Ectodermal cell (in vitro differentiated cells): ENCODE data around the gene RPL35.

Experiments used
- H3K27ac ChIP-seq: 2 replicates; pipeline ENCODE4 v1.7.0; 2013; ENCODE audit warnings: mild to moderate bottlenecking, low read depth, low read length; ENCODE audit not compliant: insufficient read depth, poor library complexity, severe bottlenecking
- H3K27me3 ChIP-seq: 2 replicates; pipeline ENCODE4 v1.7.0; 2013; ENCODE audit warnings: mild to moderate bottlenecking, low read length; ENCODE audit not compliant: insufficient read depth, control insufficient read depth, poor library complexity, severe bottlenecking
- H3K36me3 ChIP-seq: one replicate; pipeline ENCODE4 v1.7.0; 2013; ENCODE audit warnings: low read length; ENCODE audit not compliant: control insufficient read depth, insufficient read depth
- H3K4me1 ChIP-seq: one replicate; pipeline ENCODE4 v1.7.0; 2013; ENCODE audit warnings: low read length; ENCODE audit not compliant: control insufficient read depth, insufficient read depth
- H3K4me3 ChIP-seq: 2 replicates; pipeline ENCODE4 v1.7.0; 2013; ENCODE audit warnings: low read depth, low read length, control low read depth; ENCODE audit not compliant: insufficient read depth
- H3K9me3 ChIP-seq: 2 replicates; pipeline ENCODE4 v1.7.0; 2013; ENCODE audit warnings: mild to moderate bottlenecking, low read length, moderate library complexity; ENCODE audit not compliant: control insufficient read depth
- WGBS, 2 experiments: methylation state at CpG; one replicate each; pipeline ENCODE4 v1.1.7; 2013; ENCODE audit warnings: missing lambda C conversion rate in 2 of 2; 5-methylcytosine and 5-hydroxymethylcytosine counted together

The RPL35 gene

GRCh38 chr9:124887832-124888231 is 26.1 kb upstream of the RPL35 start:
- Histone ChIP-seq H3K36me3 (no peaks in the 10 kb centered on the region), H3K27me3 (no peaks in the 10 kb centered on the region), H3K9me3 (no peaks in the 10 kb centered on the region), H3K4me1 (peaks cover 6% of the 10 kb centered on the region), H3K4me3 (no peak overlapping the region), H3K27ac (no peak overlapping the region)
- WGBS, 2 experiments: 94 to 95% methylated on average over 5 of the region's 5 CpGs

DNA sequence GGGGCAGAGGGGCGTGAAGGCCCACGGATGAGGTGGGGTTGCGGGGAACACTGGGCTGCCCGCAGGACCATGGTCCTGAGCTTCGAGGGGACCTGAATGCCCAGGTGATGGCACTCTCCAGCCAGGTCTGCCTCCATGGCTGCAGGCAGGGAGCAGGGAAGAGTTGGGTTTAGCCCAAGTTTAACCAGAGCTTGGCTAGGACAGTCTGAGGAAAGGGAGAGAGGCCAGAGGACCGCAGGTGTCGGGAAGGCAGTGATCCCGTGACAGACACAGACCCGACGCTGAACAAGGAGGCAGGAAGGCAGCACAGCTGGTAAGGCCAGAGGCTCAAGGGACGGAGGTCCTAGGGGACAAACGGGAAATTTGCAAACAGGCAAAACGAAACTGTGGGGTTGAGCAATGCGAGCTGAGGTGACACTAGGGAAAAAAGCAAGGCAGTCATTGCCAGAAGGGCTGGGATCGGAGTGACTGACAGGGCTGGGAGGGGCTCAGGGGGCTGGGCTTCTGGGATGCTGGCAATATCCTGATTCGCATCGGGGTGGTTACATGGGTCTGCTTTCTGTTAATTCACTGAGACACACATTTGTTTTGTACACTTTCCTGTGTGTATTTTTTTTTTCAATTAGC is 25.2 kb upstream of the RPL35 start:
- WGBS, 2 experiments: 91 to 92% methylated on average over 17 of the region's 17 CpGs
- no peak overlapping the region for H3K4me3 ChIP-seq
- H3K27me3 ChIP-seq: no peaks in the 10 kb centered on the region
- H3K27ac ChIP-seq: no peak overlapping the region
- no peaks in the 10 kb centered on the region for H3K9me3 ChIP-seq
- peaks cover 6% of the 10 kb centered on the region for H3K4me1 ChIP-seq
- H3K36me3 ChIP-seq: no peaks in the 10 kb centered on the region

- Histone ChIP-seq H3K4me3 (no peak overlapping the region), H3K9me3 (no peaks in the 10 kb centered on the region), H3K27me3 (no peaks in the 10 kb centered on the region), H3K36me3 (no peaks in the 10 kb centered on the region), H3K27ac (peak overlapping the region; percentile 16), H3K4me1 (peaks cover 6% of the 10 kb centered on the region)
- WGBS, 2 experiments: 88 to 89% methylated on average over 10 of the region's 10 CpGs
Observed at GRCh38 chr9:124886461-124886860, 24.7 kb upstream of the RPL35 start.

DNA sequence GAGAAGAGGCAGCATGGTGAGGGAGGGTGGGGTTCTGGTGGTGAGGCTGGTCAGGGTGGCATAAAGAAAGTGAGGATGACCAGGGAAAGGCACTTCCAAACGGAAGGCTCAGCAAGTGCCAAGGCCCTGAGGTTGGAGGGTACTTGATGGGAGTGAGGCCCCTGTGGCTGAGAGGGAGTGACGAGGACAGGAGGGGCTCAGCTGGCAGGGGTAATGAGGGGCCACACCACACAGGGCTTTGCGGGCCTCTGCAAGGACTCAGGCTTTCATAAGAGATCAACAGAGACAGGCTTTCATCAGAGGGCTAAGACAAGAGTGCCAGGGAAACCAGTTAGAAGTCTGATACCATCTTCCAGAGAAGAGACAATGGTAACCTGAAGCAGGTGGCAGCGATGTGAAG is 23.8 kb upstream of the RPL35 start:
- H3K27me3 ChIP-seq: no peaks in the 10 kb centered on the region
- peaks cover 6% of the 10 kb centered on the region for H3K4me1 ChIP-seq
- H3K4me3 ChIP-seq: no peak overlapping the region
- WGBS, 2 experiments: 94 to 96% methylated on average over 4 of the region's 4 CpGs
- no peak overlapping the region for H3K27ac ChIP-seq
- no peaks in the 10 kb centered on the region for H3K9me3 ChIP-seq
- H3K36me3 ChIP-seq: no peaks in the 10 kb centered on the region

GRCh38 chr9:124884376-124884775 is 22.6 kb upstream of the RPL35 start:
- no peaks in the 10 kb centered on the region for H3K27me3 ChIP-seq
- H3K4me3 ChIP-seq: no peak overlapping the region
- peaks cover 13% of the 10 kb centered on the region for H3K4me1 ChIP-seq
- H3K27ac ChIP-seq: peak overlapping the region; percentile 26
- 34 to 35% methylated on average over 4 of the region's 4 CpGs for WGBS, 2 experiments
- no peaks in the 10 kb centered on the region for H3K9me3 ChIP-seq
- H3K36me3 ChIP-seq: no peaks in the 10 kb centered on the region

- Histone ChIP-seq H3K4me1 (peaks cover 13% of the 10 kb centered on the region), H3K4me3 (no peak overlapping the region), H3K27me3 (no peaks in the 10 kb centered on the region), H3K9me3 (no peaks in the 10 kb centered on the region), H3K27ac (no peak overlapping the region), H3K36me3 (no peaks in the 10 kb centered on the region)
- WGBS, 2 experiments: 70 to 71% methylated on average over 13 of the region's 13 CpGs
Observed at GRCh38 chr9:124882231-124882630, 20.5 kb upstream of the RPL35 start.

GRCh38 chr9:124881138-124881743 is 19.5 kb upstream of the RPL35 start:
- WGBS, 2 experiments: 92% methylated on average over 16 of the region's 16 CpGs
- peaks cover 13% of the 10 kb centered on the region for H3K4me1 ChIP-seq
- no peaks in the 10 kb centered on the region for H3K9me3 ChIP-seq
- H3K27me3 ChIP-seq: no peaks in the 10 kb centered on the region
- H3K36me3 ChIP-seq: peaks cover 5% of the 10 kb centered on the region
- H3K4me3 ChIP-seq: no peak overlapping the region
- H3K27ac ChIP-seq: no peak overlapping the region

GRCh38 chr9:124880501-124880900 is 18.7 kb upstream of the RPL35 start:
- no peaks in the 10 kb centered on the region for H3K9me3 ChIP-seq
- no peak overlapping the region for H3K27ac ChIP-seq
- no peaks in the 10 kb centered on the region for H3K27me3 ChIP-seq
- no peak overlapping the region for H3K4me3 ChIP-seq
- H3K4me1 ChIP-seq: peaks cover 13% of the 10 kb centered on the region
- peaks cover 5% of the 10 kb centered on the region for H3K36me3 ChIP-seq
- WGBS, 2 experiments: 31 to 35% methylated on average over 9 of the region's 9 CpGs

GRCh38 chr9:124879226-124879625 is 17.5 kb upstream of the RPL35 start:
- H3K27me3 ChIP-seq: no peaks in the 10 kb centered on the region
- 88 to 92% methylated on average over 10 of the region's 10 CpGs for WGBS, 2 experiments
- peaks cover 17% of the 10 kb centered on the region for H3K36me3 ChIP-seq
- H3K27ac ChIP-seq: no peak overlapping the region
- H3K4me1 ChIP-seq: peaks cover 7% of the 10 kb centered on the region
- no peak overlapping the region for H3K4me3 ChIP-seq
- H3K9me3 ChIP-seq: no peaks in the 10 kb centered on the region

DNA sequence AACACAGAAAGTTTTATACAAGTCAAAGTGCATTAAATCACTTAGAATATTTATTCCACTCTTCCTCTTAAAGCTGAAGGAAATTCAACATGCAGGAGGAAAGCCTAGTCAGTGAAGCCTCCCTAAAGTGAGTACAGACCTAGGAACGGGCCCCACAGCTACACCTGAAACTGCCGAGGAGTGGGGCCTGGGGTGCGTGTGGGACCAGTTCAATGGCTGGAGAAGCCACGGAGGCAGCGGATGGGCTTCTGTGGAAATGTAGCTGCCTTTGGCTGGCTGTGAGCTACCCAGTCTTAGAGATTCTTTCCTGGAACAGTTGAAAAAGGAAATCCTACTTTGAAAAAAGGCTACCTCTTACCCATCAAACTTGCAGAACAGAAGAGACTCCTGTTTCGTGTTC is 16.8 kb upstream of the RPL35 start:
- Histone ChIP-seq H3K27ac (peak overlapping the region; percentile 26), H3K36me3 (peaks cover 23% of the 10 kb centered on the region), H3K4me3 (no peak overlapping the region), H3K9me3 (no peaks in the 10 kb centered on the region), H3K4me1 (peaks cover 7% of the 10 kb centered on the region), H3K27me3 (no peaks in the 10 kb centered on the region)
- 93 to 95% methylated on average over 6 of the region's 6 CpGs for WGBS, 2 experiments
